ENCODE data around the gene MYL10. TPM values are rescaled to one million over a fixed set of nuclear protein-coding genes. Genes with fewer than 3 reads are reported as not detected.

Gene MYL10
- total and polyA plus RNA-seq, 10 of the 15 experiments (the other 5 are each of a cell fraction or from before 2014, with no cell fraction given), result not detected

DNA sequence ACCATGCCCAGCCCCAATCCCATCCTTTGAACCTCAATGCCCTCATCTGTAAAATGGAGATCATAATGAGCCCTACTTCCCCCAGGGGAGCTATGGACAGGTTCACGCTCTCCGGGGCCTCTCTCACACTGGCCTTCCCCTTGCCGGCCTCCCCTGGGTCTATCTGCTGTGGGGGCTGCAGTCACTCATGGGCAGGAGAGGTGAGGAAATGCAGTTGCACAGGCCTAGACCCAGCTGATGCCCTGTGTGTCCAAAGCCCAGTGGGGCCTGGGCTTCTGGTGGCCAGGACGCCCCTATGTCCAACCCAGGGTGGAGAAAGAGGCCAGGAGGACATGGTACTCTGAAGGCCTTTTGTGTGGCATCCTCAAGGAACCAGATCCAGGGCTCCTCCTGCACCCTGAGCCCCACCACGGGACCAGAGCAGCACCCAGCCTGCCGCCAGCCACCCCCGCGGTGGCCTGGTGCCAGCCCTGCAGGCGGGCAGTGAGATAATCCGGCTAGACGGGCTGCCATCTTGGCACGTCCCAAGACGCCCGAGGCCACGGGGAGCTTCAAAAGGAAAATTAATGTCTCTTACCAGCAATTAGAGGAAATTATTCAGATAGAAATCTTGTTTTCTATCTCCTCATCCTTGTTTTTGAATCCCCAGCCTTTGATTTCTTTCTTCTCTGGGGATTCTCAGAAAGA is 39.0 kb downstream of the MYL10 start (continued):
- TF ChIP-seq, protein P1, sequence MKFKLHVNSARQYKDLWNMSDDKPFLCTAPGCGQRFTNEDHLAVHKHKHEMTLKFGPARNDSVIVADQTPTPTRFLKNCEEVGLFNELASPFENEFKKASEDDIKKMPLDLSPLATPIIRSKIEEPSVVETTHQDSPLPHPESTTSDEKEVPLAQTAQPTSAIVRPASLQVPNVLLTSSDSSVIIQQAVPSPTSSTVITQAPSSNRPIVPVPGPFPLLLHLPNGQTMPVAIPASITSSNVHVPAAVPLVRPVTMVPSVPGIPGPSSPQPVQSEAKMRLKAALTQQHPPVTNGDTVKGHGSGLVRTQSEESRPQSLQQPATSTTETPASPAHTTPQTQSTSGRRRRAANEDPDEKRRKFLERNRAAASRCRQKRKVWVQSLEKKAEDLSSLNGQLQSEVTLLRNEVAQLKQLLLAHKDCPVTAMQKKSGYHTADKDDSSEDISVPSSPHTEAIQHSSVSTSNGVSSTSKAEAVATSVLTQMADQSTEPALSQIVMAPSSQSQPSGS (IDR thresholded peaks at IDR 0.05; ENCODE audit: low read length), result no peak
- TF ChIP-seq CEBPB (IDR thresholded peaks at IDR 0.05; ENCODE audit: borderline replicate concordance in 1 of 2, low read depth in 2 of 2, low read length in 2 of 2) (no peak), CHD2 (IDR thresholded peaks at IDR 0.05; ENCODE audit: borderline replicate concordance, low read depth, low read length) (no peak), MYB (IDR thresholded peaks at IDR 0.05; ENCODE audit: borderline replicate concordance, low read depth, low read length) (no peak), EP300 (IDR thresholded peaks at IDR 0.05; ENCODE audit: borderline replicate concordance in 1 of 2, control insufficient read depth in 1 of 2, low read depth in 2 of 2, low read length in 2 of 2) (no peak), RFX5 (IDR thresholded peaks at IDR 0.05; ENCODE audit: low read depth, low read length) (no peak)
- TF ChIP-seq, protein P2, sequence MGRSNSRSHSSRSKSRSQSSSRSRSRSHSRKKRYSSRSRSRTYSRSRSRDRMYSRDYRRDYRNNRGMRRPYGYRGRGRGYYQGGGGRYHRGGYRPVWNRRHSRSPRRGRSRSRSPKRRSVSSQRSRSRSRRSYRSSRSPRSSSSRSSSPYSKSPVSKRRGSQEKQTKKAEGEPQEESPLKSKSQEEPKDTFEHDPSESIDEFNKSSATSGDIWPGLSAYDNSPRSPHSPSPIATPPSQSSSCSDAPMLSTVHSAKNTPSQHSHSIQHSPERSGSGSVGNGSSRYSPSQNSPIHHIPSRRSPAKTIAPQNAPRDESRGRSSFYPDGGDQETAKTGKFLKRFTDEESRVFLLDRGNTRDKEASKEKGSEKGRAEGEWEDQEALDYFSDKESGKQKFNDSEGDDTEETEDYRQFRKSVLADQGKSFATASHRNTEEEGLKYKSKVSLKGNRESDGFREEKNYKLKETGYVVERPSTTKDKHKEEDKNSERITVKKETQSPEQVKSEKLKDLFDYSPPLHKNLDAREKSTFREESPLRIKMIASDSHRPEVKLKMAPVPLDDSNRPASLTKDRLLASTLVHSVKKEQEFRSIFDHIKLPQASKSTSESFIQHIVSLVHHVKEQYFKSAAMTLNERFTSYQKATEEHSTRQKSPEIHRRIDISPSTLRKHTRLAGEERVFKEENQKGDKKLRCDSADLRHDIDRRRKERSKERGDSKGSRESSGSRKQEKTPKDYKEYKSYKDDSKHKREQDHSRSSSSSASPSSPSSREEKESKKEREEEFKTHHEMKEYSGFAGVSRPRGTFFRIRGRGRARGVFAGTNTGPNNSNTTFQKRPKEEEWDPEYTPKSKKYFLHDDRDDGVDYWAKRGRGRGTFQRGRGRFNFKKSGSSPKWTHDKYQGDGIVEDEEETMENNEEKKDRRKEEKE (IDR thresholded peaks at IDR 0.05), result no peak
- TF ChIP-seq, protein P3, sequence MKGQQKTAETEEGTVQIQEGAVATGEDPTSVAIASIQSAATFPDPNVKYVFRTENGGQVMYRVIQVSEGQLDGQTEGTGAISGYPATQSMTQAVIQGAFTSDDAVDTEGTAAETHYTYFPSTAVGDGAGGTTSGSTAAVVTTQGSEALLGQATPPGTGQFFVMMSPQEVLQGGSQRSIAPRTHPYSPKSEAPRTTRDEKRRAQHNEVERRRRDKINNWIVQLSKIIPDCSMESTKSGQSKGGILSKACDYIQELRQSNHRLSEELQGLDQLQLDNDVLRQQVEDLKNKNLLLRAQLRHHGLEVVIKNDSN (IDR thresholded peaks at IDR 0.05; ENCODE audit: borderline replicate concordance, extremely low read length, insufficient read depth, low read depth, low read length), result no peak
- TF ChIP-seq, protein P4, sequence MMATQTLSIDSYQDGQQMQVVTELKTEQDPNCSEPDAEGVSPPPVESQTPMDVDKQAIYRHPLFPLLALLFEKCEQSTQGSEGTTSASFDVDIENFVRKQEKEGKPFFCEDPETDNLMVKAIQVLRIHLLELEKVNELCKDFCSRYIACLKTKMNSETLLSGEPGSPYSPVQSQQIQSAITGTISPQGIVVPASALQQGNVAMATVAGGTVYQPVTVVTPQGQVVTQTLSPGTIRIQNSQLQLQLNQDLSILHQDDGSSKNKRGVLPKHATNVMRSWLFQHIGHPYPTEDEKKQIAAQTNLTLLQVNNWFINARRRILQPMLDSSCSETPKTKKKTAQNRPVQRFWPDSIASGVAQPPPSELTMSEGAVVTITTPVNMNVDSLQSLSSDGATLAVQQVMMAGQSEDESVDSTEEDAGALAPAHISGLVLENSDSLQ (IDR thresholded peaks at IDR 0.05), result no peak
